Neural progenitor cell (in vitro differentiated cells): ENCODE data around the gene VPS72.

Experiments
- EZH2 ChIP-seq: fragments of 200-600 bp; sonication (generic); IDR thresholded peaks from 2 replicates; pipeline ENCODE4 v1.6.1; 2017; ENCODE audit warnings: antibody characterized with exemption, mild to moderate bottlenecking, moderate library complexity
- EZH2phosphoT487 ChIP-seq: fragments of 200-600 bp; sonication (generic); IDR thresholded peaks from 2 replicates; pipeline ENCODE4 v1.6.1; 2017; ENCODE audit warnings: antibody characterized with exemption
- TF ChIP-seq, protein P1 (sequence below): fragments of 200-600 bp; sonication (generic); IDR thresholded peaks from 2 replicates; pipeline ENCODE4 v1.5.1; 2017; ENCODE audit warnings: antibody characterized with exemption, mild to moderate bottlenecking

DNA sequence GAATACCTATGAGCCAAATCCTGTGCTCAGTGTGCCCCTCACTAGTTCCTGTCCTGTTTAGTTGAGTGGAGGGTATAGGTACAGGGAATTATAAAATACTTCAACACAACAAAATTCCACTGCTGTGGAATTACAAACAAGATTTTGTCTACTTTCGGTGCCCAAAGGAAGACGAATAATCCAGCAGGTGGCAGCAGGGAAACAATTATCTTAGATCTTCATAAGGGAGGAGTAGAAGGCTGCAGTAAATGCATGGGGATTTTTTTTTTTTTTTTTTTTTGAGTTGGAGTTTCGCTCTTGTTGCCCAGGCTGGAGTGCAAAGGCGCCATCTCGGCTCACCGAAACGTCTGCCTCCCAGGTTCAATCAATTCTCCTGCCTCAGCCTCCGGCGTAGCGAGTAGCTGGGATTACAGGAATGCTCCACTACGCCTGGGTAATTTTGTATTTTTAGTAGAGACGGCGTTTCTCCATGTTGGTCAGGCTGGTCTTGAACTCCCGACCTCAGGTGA, 6.3 kb upstream of the VPS72 start:
- TF ChIP-seq, protein P1, sequence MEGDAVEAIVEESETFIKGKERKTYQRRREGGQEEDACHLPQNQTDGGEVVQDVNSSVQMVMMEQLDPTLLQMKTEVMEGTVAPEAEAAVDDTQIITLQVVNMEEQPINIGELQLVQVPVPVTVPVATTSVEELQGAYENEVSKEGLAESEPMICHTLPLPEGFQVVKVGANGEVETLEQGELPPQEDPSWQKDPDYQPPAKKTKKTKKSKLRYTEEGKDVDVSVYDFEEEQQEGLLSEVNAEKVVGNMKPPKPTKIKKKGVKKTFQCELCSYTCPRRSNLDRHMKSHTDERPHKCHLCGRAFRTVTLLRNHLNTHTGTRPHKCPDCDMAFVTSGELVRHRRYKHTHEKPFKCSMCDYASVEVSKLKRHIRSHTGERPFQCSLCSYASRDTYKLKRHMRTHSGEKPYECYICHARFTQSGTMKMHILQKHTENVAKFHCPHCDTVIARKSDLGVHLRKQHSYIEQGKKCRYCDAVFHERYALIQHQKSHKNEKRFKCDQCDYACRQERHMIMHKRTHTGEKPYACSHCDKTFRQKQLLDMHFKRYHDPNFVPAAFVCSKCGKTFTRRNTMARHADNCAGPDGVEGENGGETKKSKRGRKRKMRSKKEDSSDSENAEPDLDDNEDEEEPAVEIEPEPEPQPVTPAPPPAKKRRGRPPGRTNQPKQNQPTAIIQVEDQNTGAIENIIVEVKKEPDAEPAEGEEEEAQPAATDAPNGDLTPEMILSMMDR = peak; percentile 54
- no peak for TF ChIP-seq EZH2
- no peak for TF ChIP-seq EZH2phosphoT487
